Nucleus accumbens (tissue), 56 donors: Measurements from ENCODE around the gene GRAMD4.
A peak's percentile ranks its signal among the peaks of the same experiment; 100 is the strongest.

ENCODE experiments used
- DNase-seq, 56 donors: peaks; one replicate each; lab custom pipeline; 2025; lab: John Stamatoyannopoulos, UW

Gene GRAMD4, protein sequence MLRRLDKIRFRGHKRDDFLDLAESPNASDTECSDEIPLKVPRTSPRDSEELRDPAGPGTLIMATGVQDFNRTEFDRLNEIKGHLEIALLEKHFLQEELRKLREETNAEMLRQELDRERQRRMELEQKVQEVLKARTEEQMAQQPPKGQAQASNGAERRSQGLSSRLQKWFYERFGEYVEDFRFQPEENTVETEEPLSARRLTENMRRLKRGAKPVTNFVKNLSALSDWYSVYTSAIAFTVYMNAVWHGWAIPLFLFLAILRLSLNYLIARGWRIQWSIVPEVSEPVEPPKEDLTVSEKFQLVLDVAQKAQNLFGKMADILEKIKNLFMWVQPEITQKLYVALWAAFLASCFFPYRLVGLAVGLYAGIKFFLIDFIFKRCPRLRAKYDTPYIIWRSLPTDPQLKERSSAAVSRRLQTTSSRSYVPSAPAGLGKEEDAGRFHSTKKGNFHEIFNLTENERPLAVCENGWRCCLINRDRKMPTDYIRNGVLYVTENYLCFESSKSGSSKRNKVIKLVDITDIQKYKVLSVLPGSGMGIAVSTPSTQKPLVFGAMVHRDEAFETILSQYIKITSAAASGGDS

DNA sequence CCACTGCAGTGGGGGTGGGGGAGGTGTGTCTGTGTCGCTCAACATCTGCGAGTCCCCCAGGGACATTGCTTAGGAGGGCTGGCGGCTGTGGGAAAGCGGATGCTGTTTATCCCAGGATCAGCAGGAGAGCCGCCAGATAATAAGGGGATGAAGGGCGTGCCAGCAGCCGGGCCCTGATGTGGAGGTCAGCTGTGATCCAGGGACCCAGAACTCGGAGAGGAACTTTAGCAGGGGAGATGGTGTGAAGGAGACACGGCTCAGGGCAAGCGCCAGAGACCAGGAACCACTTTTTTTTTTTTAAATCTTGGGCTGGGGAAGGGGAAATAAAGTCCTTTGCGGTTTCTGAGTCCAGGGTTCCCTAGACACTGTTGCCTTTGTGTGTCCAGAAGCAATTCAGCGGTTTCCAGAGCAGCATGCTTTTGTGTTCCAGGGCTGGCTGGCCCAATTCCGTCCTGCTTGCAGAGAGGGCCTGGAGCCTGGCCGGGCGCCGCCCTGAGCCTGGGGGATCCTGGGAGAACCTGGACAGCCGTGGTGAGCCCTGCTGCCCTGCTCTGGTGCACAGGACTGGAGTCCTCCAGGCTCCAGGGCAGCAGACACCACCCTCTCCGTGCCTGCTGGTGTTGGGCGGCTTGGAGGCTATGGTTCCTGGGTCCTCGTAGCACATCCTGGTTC, at the start of gene GRAMD4:
TSS of gene GRAMD4 (plus strand) at position 557 of the 672 bp plus-strand sequence. CDS start 6,414 bp downstream, outside the sequence.
- peak in 50 of 56 donors; percentile 21 to 84 (median 50) for DNase-seq

GRCh38 chr22:46571642-46572250, 48.4 kb upstream of the GRAMD4 start:
- DNase-seq = no peak

GRCh38 chr22:46572911-46573780, 47.0 kb upstream of the GRAMD4 start:
- no peak for DNase-seq

DNA sequence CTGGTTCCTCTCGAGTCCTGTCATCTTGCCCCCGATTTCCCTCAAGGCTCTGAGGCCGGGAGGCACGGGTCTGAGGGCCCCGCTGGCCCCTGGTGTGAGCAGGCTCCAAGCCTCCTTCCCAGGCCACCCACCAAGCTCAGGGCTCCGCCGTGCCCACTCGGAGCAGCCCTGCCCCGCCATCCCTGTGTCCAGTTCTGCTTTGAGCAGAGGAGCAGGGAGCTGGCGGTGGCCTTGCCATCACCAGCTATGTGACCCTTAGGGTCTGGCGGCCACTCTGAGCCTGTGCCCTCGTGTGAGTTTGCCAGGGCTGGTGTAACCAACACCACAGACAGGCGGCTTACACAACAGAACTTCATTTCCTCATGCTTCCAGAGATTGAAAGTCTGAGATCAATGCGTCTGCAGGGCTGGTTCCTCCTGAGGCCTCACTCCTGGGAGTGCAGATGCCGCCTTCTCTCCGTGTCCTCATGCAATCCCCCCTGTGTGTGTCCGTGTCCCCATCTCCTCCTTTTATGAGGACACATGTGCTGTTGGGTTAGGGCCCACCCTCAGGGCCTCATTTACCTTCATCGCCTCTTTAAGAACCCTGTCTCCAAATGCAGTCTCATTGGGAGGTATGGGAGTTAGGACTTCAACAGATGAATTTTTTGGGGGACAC, 46.3 kb upstream of the GRAMD4 start:
- no peak for DNase-seq

DNA sequence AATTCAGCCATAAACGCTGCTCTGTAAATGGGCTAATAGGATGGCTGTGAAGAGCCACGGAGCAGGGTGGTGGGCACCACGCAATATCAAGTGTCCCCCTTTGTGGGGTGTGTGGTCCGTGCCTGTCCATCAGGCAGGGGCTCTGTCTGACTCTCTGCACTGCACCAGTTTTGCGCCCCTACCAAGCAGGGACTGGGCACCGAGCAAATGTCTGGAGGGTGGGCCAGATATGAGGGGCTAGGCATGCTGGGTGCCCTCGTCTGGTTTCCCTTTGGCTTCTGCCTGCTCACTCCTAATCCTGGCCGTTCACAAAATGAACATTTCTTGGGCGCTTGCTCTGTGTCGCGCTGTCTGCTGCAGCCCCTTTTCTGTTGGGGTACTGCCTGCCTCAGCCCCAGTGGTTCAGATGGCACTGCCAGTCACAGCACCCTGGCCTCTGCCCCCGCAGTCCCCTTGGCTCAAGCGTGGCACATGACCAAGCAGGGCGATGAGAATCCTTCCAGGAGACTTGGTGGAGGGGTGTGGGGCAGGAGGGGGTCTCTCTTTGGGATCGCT, 45.7 kb upstream of the GRAMD4 start:
- no peak for DNase-seq

DNA sequence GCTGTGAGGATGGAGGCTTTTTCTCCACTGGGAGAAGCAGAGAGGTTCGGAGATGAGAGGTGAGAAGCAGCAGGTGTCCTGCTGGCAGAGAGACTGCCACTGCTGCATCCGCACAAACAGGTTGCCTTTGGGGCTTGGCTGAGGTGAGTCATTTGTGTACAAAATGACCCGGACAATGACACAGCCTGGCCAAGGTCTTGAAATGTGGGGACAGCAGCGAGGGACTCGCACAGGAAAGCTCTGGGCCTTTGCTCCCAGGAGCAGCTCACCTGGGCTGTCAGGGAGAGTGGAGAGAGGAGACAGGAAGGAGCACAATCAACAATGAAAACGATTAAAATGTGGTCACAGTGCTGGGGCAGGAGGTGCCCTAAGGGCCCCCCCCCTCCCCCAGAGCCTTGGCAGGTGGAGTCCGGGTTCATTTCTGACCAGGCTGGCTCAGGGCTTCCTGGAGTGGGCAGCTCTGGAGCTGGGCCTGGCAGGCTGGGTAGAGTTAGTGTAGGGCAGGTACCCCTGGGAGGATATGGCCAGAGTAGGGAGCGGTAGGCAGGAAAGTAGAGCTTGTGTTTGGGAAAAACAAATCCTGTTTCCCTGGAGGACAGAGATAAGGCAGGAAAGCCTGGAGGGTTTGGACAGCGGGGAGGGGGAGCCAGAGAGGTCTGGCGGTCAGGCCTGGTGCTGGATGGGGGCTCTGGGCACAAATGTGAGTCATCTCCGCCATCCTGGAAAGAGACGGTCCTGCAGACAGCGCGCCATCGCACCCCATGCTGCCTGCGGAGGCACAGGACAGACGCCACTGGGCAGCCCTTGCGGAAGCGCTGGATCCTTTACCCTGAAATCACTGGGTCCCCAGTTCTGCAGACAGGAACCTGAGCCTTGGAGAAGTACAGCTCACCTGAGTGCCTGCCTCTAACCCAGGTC, 44.9 kb upstream of the GRAMD4 start:
- no peak for DNase-seq

DNA sequence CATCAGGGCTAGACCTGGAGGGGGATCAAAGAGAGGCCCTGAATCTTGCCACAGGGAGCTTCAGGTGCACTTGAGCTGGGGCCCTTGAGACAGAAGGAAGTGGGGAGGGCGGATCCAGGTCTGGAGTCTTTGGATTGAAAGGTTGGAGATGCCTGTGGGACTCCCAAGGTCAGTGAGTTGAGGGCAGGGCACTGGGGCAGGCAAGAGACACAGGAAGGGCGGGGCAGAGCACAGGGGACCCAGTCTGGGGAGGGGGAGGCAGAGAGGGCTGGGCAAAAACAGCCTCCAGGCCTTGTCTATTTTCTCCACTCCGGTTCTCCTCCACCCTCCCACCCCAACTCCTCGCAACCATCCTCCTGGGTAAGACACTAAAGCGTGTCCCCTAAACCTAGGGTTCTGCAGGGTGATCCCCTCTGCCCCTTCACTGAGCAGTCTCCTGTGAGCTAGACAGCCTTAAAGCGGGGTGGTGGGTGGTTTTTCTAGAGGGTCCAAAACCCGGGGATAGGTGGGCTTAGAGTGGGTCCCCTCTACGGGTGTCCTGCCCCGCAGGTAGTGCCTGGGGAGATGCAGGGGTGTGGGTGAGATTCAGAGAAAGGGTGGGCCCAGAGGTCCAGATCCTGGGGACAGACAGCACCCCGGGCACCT, 44.2 kb upstream of the GRAMD4 start:
- no peak for DNase-seq

- peak in 17 of 56 donors; percentile 19 to 77 (median 51) for DNase-seq
Measured at GRCh38 chr22:46576556-46577367, 43.4 kb upstream of the GRAMD4 start.

DNA sequence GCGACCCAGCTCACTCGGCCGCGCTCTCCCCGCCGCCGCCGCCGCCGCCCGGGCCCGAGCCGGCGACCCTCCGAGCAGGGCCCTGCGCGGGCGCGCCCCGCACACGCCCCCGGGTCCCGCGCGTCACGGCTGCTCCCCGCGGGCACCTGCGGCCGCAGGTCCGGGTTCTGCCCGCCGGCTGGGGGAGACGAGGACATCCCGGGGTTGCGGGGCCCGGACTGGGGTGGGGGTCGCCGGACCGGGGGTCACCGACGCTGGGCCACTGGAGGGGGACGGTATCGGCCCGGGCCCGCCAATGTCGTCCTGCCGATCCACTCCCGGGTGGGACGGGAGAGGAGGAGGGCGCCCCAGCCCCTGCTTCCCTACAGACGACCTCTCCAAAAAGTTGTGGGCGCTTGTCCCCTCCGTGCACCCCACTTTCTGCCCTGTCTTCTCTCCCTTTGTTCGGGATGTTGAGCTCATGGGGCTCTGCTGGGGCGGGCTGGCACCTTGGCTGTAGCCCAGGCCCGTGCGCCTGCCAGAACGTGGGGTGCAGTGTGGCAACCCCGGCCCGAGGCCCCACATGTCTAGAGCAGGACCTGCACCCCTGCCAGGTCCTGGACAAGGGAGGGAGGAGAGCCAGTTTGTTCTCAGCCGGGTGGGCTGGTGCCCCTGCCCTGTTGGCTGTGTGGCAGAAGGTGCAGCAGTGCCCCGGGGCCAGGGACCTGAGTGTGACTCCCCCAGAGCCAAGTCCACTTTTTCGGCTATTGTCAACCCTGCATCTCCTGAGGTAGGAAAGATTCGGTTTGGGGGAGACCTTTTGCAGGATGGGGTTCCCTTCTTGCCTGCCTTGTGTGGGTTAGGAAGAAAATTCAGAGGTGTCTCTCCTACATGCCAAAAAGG, 42.6 kb upstream of the GRAMD4 start:
- peak in 2 of 56 donors; percentile 27 to 32 for DNase-seq

DNA sequence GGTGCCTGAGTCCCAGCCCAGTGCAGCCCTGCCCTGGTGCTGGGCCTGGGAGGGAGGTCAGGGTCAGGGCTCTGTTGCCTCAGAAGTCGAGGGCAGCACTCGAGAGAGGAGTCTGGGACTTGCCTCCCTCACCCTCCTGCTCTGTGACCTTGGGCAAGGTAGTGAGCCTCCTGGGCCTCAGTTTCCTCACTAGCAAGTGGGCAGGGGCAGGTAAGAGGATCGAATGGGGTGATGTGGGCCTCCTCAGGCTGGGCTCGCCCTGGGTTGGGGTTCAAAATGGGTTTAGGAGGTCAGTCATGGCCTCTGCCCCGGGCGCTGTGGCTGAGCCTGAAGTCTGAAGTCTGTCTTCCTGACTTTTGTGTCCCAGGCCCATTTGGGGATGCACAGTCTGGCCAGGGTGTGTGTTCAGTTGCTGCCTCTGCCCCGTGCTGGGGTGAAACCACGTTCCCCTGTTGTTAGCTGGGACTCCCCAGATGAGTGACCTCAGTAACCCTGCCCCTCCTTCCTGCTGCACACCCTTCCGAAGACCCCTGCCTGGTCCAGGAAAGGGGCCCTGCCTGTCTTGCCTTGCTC, 41.8 kb upstream of the GRAMD4 start:
- DNase-seq = no peak

DNA sequence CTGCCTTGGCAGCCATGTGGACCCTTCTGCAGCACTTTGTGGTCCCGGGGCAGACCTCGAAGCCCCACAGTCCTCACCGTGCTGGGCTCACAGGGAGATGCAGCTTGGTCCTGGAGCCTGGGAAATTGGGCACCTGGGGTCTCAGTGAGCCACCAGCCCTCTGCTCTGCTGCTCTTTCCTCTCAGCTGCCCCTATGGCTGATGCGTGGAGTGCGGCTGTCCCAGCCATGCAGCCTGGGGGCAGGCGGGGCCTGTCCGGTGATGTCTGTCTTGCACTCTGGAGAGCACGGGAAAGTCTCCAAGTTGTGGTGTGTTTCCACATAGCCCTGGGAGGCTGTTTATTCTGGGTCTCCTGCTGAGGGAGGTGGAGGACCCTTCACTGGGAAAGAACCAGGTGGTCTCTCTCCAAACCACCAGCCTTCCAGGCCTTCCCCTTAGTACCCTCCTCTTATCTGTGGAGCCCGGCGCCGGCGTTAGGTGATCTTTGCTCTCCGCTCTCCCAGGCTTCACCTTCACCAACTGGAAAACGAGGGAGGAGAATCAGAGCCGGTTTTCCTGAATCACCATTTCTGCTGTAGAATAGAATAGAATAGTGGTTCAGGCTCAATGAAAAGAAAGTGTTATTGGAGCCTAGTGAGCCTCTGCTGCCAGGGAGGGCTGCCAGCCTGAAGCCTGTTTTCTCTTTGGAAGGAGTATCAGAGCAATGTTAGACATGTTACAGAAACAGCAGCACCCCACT, 41.2 kb upstream of the GRAMD4 start:
- DNase-seq = peak in 3 of 56 donors; percentile 20 to 48 (median 40)

DNA sequence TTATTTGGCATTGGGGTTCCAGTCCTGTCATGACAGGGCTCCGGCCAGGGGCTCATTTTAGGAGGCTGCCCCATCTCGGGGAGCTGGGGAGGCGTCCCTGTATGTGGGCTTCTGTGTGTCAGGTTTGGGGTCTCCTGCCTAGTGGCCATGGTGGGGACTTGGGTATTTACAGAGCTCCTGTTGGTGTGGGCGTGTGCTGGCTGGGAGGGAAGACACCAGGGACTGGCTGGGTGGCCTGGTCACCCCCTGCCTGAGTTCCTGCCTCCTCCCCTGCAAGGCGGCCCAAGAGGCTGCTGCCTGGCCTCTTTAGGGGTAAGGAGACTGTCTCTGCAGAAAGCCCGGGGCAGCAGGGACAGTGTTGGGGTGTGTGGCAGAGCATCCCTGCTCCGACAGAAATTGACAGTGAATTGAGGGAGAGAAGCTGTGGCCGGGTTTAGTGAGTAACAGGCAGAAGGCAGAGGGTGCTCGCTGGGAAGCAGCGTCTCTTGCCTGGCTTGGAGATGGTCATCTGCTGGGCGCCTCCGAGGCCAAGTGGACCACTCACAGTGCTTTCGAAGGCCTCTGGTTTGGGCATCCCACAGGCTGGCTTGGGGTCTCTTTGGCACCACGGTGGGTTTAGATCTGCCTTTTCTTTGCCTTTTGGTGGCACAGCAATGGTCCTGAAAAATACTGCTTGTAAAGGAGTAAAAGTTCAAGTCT, 40.3 kb upstream of the GRAMD4 start:
- no peak for DNase-seq

DNA sequence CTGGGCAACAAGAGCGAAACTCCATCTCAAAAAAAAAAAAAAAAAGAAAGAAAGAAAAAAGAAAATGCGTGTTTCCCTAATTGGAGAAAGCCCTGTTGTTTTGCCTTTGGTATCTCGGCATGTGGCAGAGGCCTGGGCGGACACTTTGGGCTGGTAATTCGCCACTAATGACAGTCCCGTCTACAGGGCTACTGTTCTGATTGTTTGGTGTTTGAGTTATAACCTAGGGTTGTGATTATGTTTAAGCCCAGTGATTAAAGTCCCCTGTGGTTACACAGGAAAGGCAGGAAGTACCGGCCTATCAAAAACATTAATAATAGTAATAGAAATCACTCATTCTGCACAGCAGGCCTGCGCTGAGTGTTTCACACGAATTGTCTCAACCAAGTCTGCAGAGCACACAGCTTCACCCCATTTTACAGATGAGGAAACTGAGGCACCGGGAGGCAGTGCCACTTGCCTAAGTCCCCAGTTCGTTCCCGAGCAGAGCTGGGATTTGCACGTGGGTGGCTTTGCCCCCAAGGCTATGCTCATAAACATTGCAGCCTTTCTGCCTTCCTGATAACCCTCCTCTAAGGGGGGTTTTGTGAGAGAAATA, 39.1 kb upstream of the GRAMD4 start:
- DNase-seq = no peak
